AG04449 (cell line): ENCODE measurements around the gene ASTE1.

Experiments
- CTCF ChIA-PET: fragments of 350-600 bp; formaldehyde crosslinking; extraction: SDS; loops from one replicate; lab custom pipeline; 2021; ENCODE audit warnings: antibody characterized with exemption; lab: Yijun Ruan, JAX
- POLR2A ChIA-PET: fragments of 400-600, 350-600 bp; formaldehyde crosslinking; extraction: SDS; loops from one replicate; lab custom pipeline; 2020; ENCODE audit warnings: antibody characterized with exemption, inconsistent platforms; lab: Yijun Ruan, JAX
- DNase-seq: peaks from one replicate; pipeline ENCODE4 v3.0.0-alpha.2; 2010; ENCODE audit warnings: low read depth, low spot score
- H3K4me3 ChIP-seq: 2 replicates; pipeline ENCODE4 v1.5.1; 2011; ENCODE audit warnings: low read depth, mild to moderate bottlenecking, control low read depth, low read length
- CTCF ChIP-seq: IDR thresholded peaks from one replicate; pipeline ENCODE4 v1.5.1; 2011; ENCODE audit warnings: mild to moderate bottlenecking, moderate library complexity, low read length, control low read depth, inconsistent platforms; ENCODE audit not compliant: insufficient read depth; ENCODE audit errors: missing control alignments

Gene ASTE1

GRCh38 chr3:131036986-131037385 is 10.4 kb upstream of the ASTE1 start:
- CTCF ChIA-PET: interaction anchor here (0.9 to 1.6 kb wide), 5 partner anchors 10 to 993 kb away, joined by 3 to 6 read pairs (median 5); partner anchors contain the start of genes ASTE1 and NEK11
- POLR2A ChIA-PET: no interaction called here
- H3K4me3 ChIP-seq: no peak overlapping the region
- no peak for TF ChIP-seq CTCF
- no peak for DNase-seq

- no peak for TF ChIP-seq CTCF
- ChIA-PET POLR2A (interaction anchor here (1.4 kb wide), 1 partner anchor 345 kb away, joined by 4 read pairs; the partner anchor contains the start of gene NUDT16), CTCF (interaction anchor here (0.9 to 1.6 kb wide), 4 partner anchors 17 to 994 kb away, joined by 3 to 6 read pairs (median 4); no protein-coding TSS in a partner anchor)
- no peak overlapping the region for H3K4me3 ChIP-seq
- DNase-seq: peak; percentile 19
Observed at GRCh38 chr3:131036200-131036816, 9.7 kb upstream of the ASTE1 start.

GRCh38 chr3:131033480-131034080 is 7.0 kb upstream of the ASTE1 start:
- CTCF ChIA-PET: interaction anchor here (0.7 to 2.3 kb wide), 19 partner anchors 14 to 1403 kb away, joined by 3 to 10 read pairs (median 5); partner anchors contain the start of genes CPNE4 and NUDT16
- peak; percentile 40 for TF ChIP-seq CTCF
- no peak for DNase-seq
- POLR2A ChIA-PET: no interaction called here
- H3K4me3 ChIP-seq: no peak overlapping the region

GRCh38 chr3:131031660-131032059 is 5.0 kb upstream of the ASTE1 start:
- CTCF ChIA-PET: interaction anchor here (0.8 to 1.9 kb wide), 3 partner anchors 139 to 518 kb away, joined by 3 to 6 read pairs (median 3); no protein-coding TSS in a partner anchor
- TF ChIP-seq CTCF: no peak
- H3K4me3 ChIP-seq: no peak overlapping the region
- no peak for DNase-seq
- POLR2A ChIA-PET: no interaction called here

- POLR2A ChIA-PET: no interaction called here
- H3K4me3 ChIP-seq: no peak overlapping the region
- CTCF ChIA-PET: interaction anchor here (2.0 kb wide), 1 partner anchor 136 kb away, joined by 6 read pairs; no protein-coding TSS in a partner anchor
- no peak for DNase-seq
- no peak for TF ChIP-seq CTCF
Observed at GRCh38 chr3:131028844-131029243, 2.2 kb upstream of the ASTE1 start.

- POLR2A ChIA-PET: interaction anchor here (1.4 kb wide), 1 partner anchor 132 kb away, joined by 9 read pairs; the partner anchor contains the start of gene ATP2C1
- no peak for DNase-seq
- CTCF ChIA-PET: interaction anchor here (1.3 to 1.6 kb wide), 2 partner anchors 10 to 12 kb away, joined by 3 to 8 read pairs; no protein-coding TSS in a partner anchor
- no peak for TF ChIP-seq CTCF
- H3K4me3 ChIP-seq: peak overlapping the region; percentile 87
Observed at GRCh38 chr3:131025539-131025938, 1.1 kb downstream of the ASTE1 start.
